ENCODE data around the gene DLG2.

GRCh38 chr11:84720706-84721402 lies 906.3 kb downstream of the DLG2 start:
- no peak for TF ChIP-seq MAFK (IDR thresholded peaks at IDR 0.05; ENCODE audit: low read depth, low read length)
- no peak for TF ChIP-seq CTCF (conservative IDR thresholded peaks at IDR 0.05; ENCODE audit: low read depth, low read length)
- TF ChIP-seq POLR2A (IDR thresholded peaks at IDR 0.05; ENCODE audit: low read depth, low read length): no peak
- TF ChIP-seq RAD21 (IDR thresholded peaks at IDR 0.05; ENCODE audit: low read length): no peak
- TF ChIP-seq RFX5 (IDR thresholded peaks at IDR 0.05; ENCODE audit: low read depth, low read length): no peak
- no peak for TF ChIP-seq CHD1 (IDR thresholded peaks at IDR 0.05; ENCODE audit: low read depth, low read length)
- TF ChIP-seq SMC3 (IDR thresholded peaks at IDR 0.05; ENCODE audit: low read depth, low read length): no peak

Measured in IMR-90 (cell line).